Measurements from ENCODE around the gene CLIP1.

CLIP1 gene

GRCh38 chr12:122309564-122310121 lies 112.8 kb downstream of the CLIP1 start:
- TF ChIP-seq MAX (IDR thresholded peaks at IDR 0.05; ENCODE audit: low read depth, low read length) (no peak), CTCF (IDR thresholded peaks at IDR 0.05; ENCODE audit: low read depth, low read length) (no peak), POLR2A (IDR thresholded peaks at IDR 0.05; ENCODE audit: extremely low read depth, insufficient read length) (no peak)
- H3K4me3 ChIP-seq (ENCODE audit: low read depth, low read length), result no peak overlapping the region
- no peak for DNase-seq (ENCODE audit: low read depth)

- no peak overlapping the region for H3K4me3 ChIP-seq (ENCODE audit: low read depth, low read length)
- TF ChIP-seq CTCF (IDR thresholded peaks at IDR 0.05; ENCODE audit: low read depth, low read length), result no peak
- no peak for DNase-seq (ENCODE audit: low read depth)
Observed at GRCh38 chr12:122308811-122309210, 113.7 kb downstream of the CLIP1 start.

- TF ChIP-seq CTCF (IDR thresholded peaks at IDR 0.05; ENCODE audit: low read depth, low read length) (peak; percentile 9), MYC (IDR thresholded peaks at IDR 0.05; ENCODE audit: low read depth, low read length) (no peak), MAX (IDR thresholded peaks at IDR 0.05; ENCODE audit: low read depth, low read length) (no peak)
- DNase-seq (ENCODE audit: low read depth), result peak; percentile 36
- H3K4me3 ChIP-seq (ENCODE audit: low read depth, low read length), result no peak overlapping the region
Observed at GRCh38 chr12:122306407-122306806, 116.1 kb downstream of the CLIP1 start.

- TF ChIP-seq MAX (IDR thresholded peaks at IDR 0.05; ENCODE audit: low read depth, low read length) (no peak), CTCF (IDR thresholded peaks at IDR 0.05; ENCODE audit: low read depth, low read length) (no peak), POLR2A (IDR thresholded peaks at IDR 0.05; ENCODE audit: extremely low read depth, insufficient read length) (no peak), MYC (IDR thresholded peaks at IDR 0.05; ENCODE audit: low read depth, low read length) (no peak)
- no peak overlapping the region for H3K4me3 ChIP-seq (ENCODE audit: low read depth, low read length)
- no peak for DNase-seq (ENCODE audit: low read depth)
Observed at GRCh38 chr12:122304924-122305323, 117.5 kb downstream of the CLIP1 start.

GRCh38 chr12:122303068-122303467 lies 119.4 kb downstream of the CLIP1 start:
- no peak for TF ChIP-seq MYC (IDR thresholded peaks at IDR 0.05; ENCODE audit: low read depth, low read length)
- TF ChIP-seq POLR2A (IDR thresholded peaks at IDR 0.05; ENCODE audit: extremely low read depth, insufficient read length), result no peak
- TF ChIP-seq MAX (IDR thresholded peaks at IDR 0.05; ENCODE audit: low read depth, low read length), result no peak
- no peak for TF ChIP-seq CTCF (IDR thresholded peaks at IDR 0.05; ENCODE audit: low read depth, low read length)
- H3K4me3 ChIP-seq (ENCODE audit: low read depth, low read length), result no peak overlapping the region
- no peak for DNase-seq (ENCODE audit: low read depth)

- DNase-seq (ENCODE audit: low read depth), result no peak
- H3K4me3 ChIP-seq (ENCODE audit: low read depth, low read length), result no peak overlapping the region
- TF ChIP-seq POLR2A (IDR thresholded peaks at IDR 0.05; ENCODE audit: extremely low read depth, insufficient read length) (no peak), MYC (IDR thresholded peaks at IDR 0.05; ENCODE audit: low read depth, low read length) (no peak), MAX (IDR thresholded peaks at IDR 0.05; ENCODE audit: low read depth, low read length) (no peak), CTCF (IDR thresholded peaks at IDR 0.05; ENCODE audit: low read depth, low read length) (no peak)
Observed at GRCh38 chr12:122298071-122298748, 124.3 kb downstream of the CLIP1 start.
